Cardiac septum (tissue), 1 donor: ENCODE results near the gene ADGRV1. TPM values are rescaled to one million over a fixed set of nuclear protein-coding genes. Genes with fewer than 3 reads are reported as not detected.

Experiments
- DNase-seq: peaks from one replicate; pipeline ENCODE4 v3.0.0-alpha.2; 2020; ENCODE audit warnings: low spot score
- intact Hi-C: fragments of 100-400 bp; cut with DNase I; formaldehyde crosslinking; loops from one replicate; pipeline ENCODE4 v1.14.0; 2022
- total RNA-seq: library from RNA; stranded (reverse); fragmentation: NEBNext Ultra II Directional; extraction: Animal tissue kit (Norgen Biotek cat#: 25700); gene quantifications from one replicate; pipeline ENCODE4 v1.2.1, GENCODE V29; 2021
- donor health status: DM: no; HTN: no; CAD: no.

ADGRV1 gene
- total RNA-seq, 1 donor from 2014 or later, result 0.19 TPM

- DNase-seq, result no peak
- intact Hi-C loops, result loop anchor here (5.0 to 10.0 kb wide), 3 partner anchors 100 to 277 kb away; no protein-coding TSS in a partner anchor
Measured at GRCh38 chr5:91211997-91212713, 653.6 kb downstream of the ADGRV1 start.

- no peak for DNase-seq
- intact Hi-C loops, result loop anchor here (5.0 to 10.0 kb wide), 3 partner anchors 100 to 278 kb away; no protein-coding TSS in a partner anchor
Measured at GRCh38 chr5:91212714-91213092, 654.1 kb downstream of the ADGRV1 start.

Other genes starting within 250 kb of the ADGRV1 start
- gene CETN3, start 149.0 kb upstream of the ADGRV1 start, total RNA-seq, result 16.0 TPM
- gene MBLAC2, start 84.0 kb upstream of the ADGRV1 start, total RNA-seq, result 2.9 TPM
- gene POLR3G, start 83.9 kb upstream of the ADGRV1 start, total RNA-seq, result 0.97 TPM
- gene LYSMD3, start 29.2 kb upstream of the ADGRV1 start, total RNA-seq, result 14.8 TPM